HG03378 (cell line): ENCODE data around the gene CDK12.

Experiments used
- ATAC-seq: cut with Tn5 transposase; IDR thresholded peaks from one replicate; pipeline ENCODE4 v1.9.1; 2021; ENCODE audit warnings: mild to moderate bottlenecking, moderate library complexity; ENCODE audit not compliant: unreplicated experiment

The CDK12 gene

GRCh38 chr17:39548494-39549225 is 87.4 kb downstream of the CDK12 start:
- ATAC-seq, result no peak

- ATAC-seq, result no peak
These were observed 88.7 kb downstream of the CDK12 start for GRCh38 chr17:39549747-39550573.

GRCh38 chr17:39551879-39552278 is 90.6 kb downstream of the CDK12 start:
- no peak for ATAC-seq

- ATAC-seq, result no peak
These were observed 92.2 kb downstream of the CDK12 start for GRCh38 chr17:39553341-39553945.

- no peak for ATAC-seq
These were observed 94.1 kb downstream of the CDK12 start for GRCh38 chr17:39555368-39555767.

- ATAC-seq, result no peak
These were observed 95.1 kb downstream of the CDK12 start for GRCh38 chr17:39556423-39556822.

GRCh38 chr17:39562395-39562794 is 101.1 kb downstream of the CDK12 start:
- ATAC-seq, result no peak

- no peak for ATAC-seq
These were observed 101.7 kb downstream of the CDK12 start for GRCh38 chr17:39562976-39563375.

GRCh38 chr17:39563476-39563875 is 102.2 kb downstream of the CDK12 start:
- ATAC-seq, result no peak

- no peak for ATAC-seq
These were observed 103.0 kb downstream of the CDK12 start for GRCh38 chr17:39564211-39564848.

- no peak for ATAC-seq
These were observed 105.0 kb downstream of the CDK12 start for GRCh38 chr17:39566094-39566850.

GRCh38 chr17:39568702-39569101 is 107.4 kb downstream of the CDK12 start:
- ATAC-seq, result no peak

GRCh38 chr17:39569126-39569525 is 107.8 kb downstream of the CDK12 start:
- no peak for ATAC-seq

GRCh38 chr17:39572121-39572520 is 110.8 kb downstream of the CDK12 start:
- no peak for ATAC-seq

GRCh38 chr17:39573447-39574298 is 112.4 kb downstream of the CDK12 start:
- ATAC-seq, result no peak

- no peak for ATAC-seq
These were observed 114.9 kb downstream of the CDK12 start for GRCh38 chr17:39576187-39576586.

GRCh38 chr17:39578272-39578671 is 117.0 kb downstream of the CDK12 start:
- ATAC-seq, result no peak

- ATAC-seq, result no peak
These were observed 118.2 kb downstream of the CDK12 start for GRCh38 chr17:39579318-39580081.

GRCh38 chr17:39580082-39580468 is 118.8 kb downstream of the CDK12 start:
- ATAC-seq, result no peak
